Kidney (tissue), 14 donors: ENCODE measurements around the gene ATP10B. TPM values are rescaled to one million over a fixed set of nuclear protein-coding genes. Genes with fewer than 3 reads are reported as not detected.

Experiments used
- DNase-seq, 5 donors: peaks; one replicate each; pipeline ENCODE4 v3.0.0-alpha.2; 2013 to 2020
- FAIRE-seq: peaks from 2 replicates; lab custom pipeline; 2012; peaks lifted over from hg19 to GRCh38; lab: Jason Lieb, UNC
- H3K27ac ChIP-seq, 2 donors: one replicate each; pipeline ENCODE4 v1.7.0; 2013; ENCODE audit warnings: low read depth in 2 of 2, low read length in 2 of 2, inconsistent platforms in 1 of 2
- H3K27me3 ChIP-seq: one replicate; pipeline ENCODE4 v1.7.1; 2013; ENCODE audit warnings: low read length, inconsistent platforms; ENCODE audit not compliant: control insufficient read depth, insufficient read depth
- H3K36me3 ChIP-seq, 3 donors: one replicate each; pipeline versions ENCODE4 v1.7.0 to v1.7.1; 2013; ENCODE audit warnings: low read length in 3 of 3, control low read depth in 1 of 3, inconsistent platforms in 1 of 3; ENCODE audit not compliant: insufficient read depth in 3 of 3, control insufficient read depth in 2 of 3
- H3K4me1 ChIP-seq, 3 donors: one replicate each; pipeline versions ENCODE4 v1.7.0 to v1.7.1; 2013; ENCODE audit warnings: low read length in 3 of 3, inconsistent platforms in 1 of 3, low read depth in 1 of 3; ENCODE audit not compliant: control insufficient read depth in 2 of 3, insufficient read depth in 2 of 3
- H3K4me3 ChIP-seq, 3 donors: one replicate each; pipeline versions ENCODE4 v1.7.0 to v1.8.1; 2013; ENCODE audit warnings: low read length in 3 of 3, control low read depth in 1 of 3, inconsistent platforms in 1 of 3
- H3K9ac ChIP-seq, 3 donors: one replicate each; pipeline versions ENCODE4 v1.7.0 to v1.7.1; 2013; ENCODE audit warnings: low read length in 3 of 3, control low read depth in 1 of 3, inconsistent platforms in 1 of 3
- H3K9me3 ChIP-seq, 3 donors: one replicate each; pipeline versions ENCODE4 v1.7.0 to v1.7.1; 2013; ENCODE audit warnings: low read length in 3 of 3, control low read depth in 1 of 3, inconsistent platforms in 1 of 3; ENCODE audit not compliant: control insufficient read depth in 2 of 3, insufficient read depth in 1 of 3
- intact Hi-C: fragments of 100-400 bp; cut with DNase I; formaldehyde crosslinking; loops from one replicate; pipeline ENCODE4 v1.11.1; 2022
- polyA plus RNA-seq: library from polyadenylated mRNA; stranded (reverse); fragments of 350-450 nt; fragmentation: Illumina TruSeq; extraction: RNeasy Lipid Tissue Mini Kit (QIAGEN cat#74804); gene quantifications from one replicate; pipeline ENCODE4 v1.2.3, GENCODE V29; 2014; ENCODE audit warnings: low read depth, low replicate concordance; ENCODE audit not compliant: insufficient read depth
- total RNA-seq: library from RNA; stranded (reverse); fragmentation: NEBNext Ultra II Directional; extraction: Animal tissue kit (Norgen Biotek cat#: 25700); gene quantifications from one replicate; pipeline ENCODE4 v1.2.1, GENCODE V29; 2021
- TF ChIP-seq, protein P1 (sequence below): IDR thresholded peaks from 3 replicates; pipeline ENCODE4 v1.5.1; 2012; ENCODE audit warnings: mild to moderate bottlenecking, moderate library complexity, borderline replicate concordance; ENCODE audit not compliant: insufficient read depth; ENCODE audit errors: extremely low read depth
- donor health status: control.
- donor health status: control.
- donor health status: control.
- donor health status: control.
- donor health status: control.
- donor health status: DM: yes; HTN: yes; CAD: no.
- donor health status: Normal renal cell carcinoma (clear cell type).

The ATP10B gene
- total and polyA plus RNA-seq, 2 donors from 2014 or later, result 1.4 TPM; not detected in 1

DNA sequence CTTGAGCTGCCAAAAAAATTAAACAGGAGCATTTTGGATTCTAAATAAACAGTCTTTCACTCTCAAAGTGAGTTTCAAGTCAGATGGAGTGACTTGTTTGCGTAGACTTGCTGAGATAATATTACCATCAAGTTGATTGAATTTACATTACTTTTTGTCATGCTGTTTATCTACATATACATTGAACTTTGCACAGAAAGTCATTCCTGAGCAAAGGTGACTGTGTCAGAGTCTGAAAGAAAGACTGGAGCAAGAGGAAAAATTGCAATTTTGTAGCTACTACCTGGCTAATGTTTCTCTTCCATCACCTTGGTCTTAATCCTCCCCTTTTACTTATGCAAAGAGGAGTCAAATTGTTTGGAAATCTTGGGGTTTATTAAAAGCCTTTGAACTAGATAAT lies 251.0 kb downstream of the ATP10B start:
- Histone ChIP-seq H3K36me3 (no peaks in the 10 kb centered on the region), H3K9ac (no peak overlapping the region), H3K27ac (no peak overlapping the region), H3K27me3 (no peaks in the 10 kb centered on the region), H3K4me1 (no peaks in the 10 kb centered on the region), H3K9me3 (no peaks in the 10 kb centered on the region), H3K4me3 (no peak overlapping the region)
- intact Hi-C loops, result no loop called here
- FAIRE-seq (no peak), DNase-seq (no peak)
- TF ChIP-seq, protein P1, sequence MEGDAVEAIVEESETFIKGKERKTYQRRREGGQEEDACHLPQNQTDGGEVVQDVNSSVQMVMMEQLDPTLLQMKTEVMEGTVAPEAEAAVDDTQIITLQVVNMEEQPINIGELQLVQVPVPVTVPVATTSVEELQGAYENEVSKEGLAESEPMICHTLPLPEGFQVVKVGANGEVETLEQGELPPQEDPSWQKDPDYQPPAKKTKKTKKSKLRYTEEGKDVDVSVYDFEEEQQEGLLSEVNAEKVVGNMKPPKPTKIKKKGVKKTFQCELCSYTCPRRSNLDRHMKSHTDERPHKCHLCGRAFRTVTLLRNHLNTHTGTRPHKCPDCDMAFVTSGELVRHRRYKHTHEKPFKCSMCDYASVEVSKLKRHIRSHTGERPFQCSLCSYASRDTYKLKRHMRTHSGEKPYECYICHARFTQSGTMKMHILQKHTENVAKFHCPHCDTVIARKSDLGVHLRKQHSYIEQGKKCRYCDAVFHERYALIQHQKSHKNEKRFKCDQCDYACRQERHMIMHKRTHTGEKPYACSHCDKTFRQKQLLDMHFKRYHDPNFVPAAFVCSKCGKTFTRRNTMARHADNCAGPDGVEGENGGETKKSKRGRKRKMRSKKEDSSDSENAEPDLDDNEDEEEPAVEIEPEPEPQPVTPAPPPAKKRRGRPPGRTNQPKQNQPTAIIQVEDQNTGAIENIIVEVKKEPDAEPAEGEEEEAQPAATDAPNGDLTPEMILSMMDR, result no peak

GRCh38 chr5:160573318-160573717 lies 278.7 kb downstream of the ATP10B start:
- Histone ChIP-seq H3K9ac (no peak overlapping the region), H3K27me3 (no peaks in the 10 kb centered on the region), H3K9me3 (peaks cover 0 to 3% (median 0%) of the 10 kb centered on the region in 3 donors), H3K27ac (no peak overlapping the region), H3K36me3 (no peaks in the 10 kb centered on the region), H3K4me1 (no peaks in the 10 kb centered on the region), H3K4me3 (no peak overlapping the region)
- intact Hi-C loops, result no loop called here
- TF ChIP-seq, protein P1, result no peak
- no peak for DNase-seq
- no peak for FAIRE-seq

GRCh38 chr5:160567031-160567705 lies 284.8 kb downstream of the ATP10B start:
- TF ChIP-seq, protein P1, result no peak
- intact Hi-C loops, result no loop called here
- Histone ChIP-seq H3K4me1 (no peaks in the 10 kb centered on the region), H3K27ac (no peak overlapping the region), H3K9ac (no peak overlapping the region), H3K36me3 (no peaks in the 10 kb centered on the region), H3K4me3 (no peak overlapping the region), H3K9me3 (no peaks in the 10 kb centered on the region), H3K27me3 (no peaks in the 10 kb centered on the region)
- DNase-seq (no peak), FAIRE-seq (no peak)
